HG03066 (cell line): Measurements from ENCODE around the gene FOXI2.

Experiments used
- ATAC-seq: cut with Tn5 transposase; IDR thresholded peaks from one replicate; pipeline ENCODE4 v1.9.1; 2021; ENCODE audit warnings: low read depth; ENCODE audit not compliant: unreplicated experiment

Gene FOXI2

DNA sequence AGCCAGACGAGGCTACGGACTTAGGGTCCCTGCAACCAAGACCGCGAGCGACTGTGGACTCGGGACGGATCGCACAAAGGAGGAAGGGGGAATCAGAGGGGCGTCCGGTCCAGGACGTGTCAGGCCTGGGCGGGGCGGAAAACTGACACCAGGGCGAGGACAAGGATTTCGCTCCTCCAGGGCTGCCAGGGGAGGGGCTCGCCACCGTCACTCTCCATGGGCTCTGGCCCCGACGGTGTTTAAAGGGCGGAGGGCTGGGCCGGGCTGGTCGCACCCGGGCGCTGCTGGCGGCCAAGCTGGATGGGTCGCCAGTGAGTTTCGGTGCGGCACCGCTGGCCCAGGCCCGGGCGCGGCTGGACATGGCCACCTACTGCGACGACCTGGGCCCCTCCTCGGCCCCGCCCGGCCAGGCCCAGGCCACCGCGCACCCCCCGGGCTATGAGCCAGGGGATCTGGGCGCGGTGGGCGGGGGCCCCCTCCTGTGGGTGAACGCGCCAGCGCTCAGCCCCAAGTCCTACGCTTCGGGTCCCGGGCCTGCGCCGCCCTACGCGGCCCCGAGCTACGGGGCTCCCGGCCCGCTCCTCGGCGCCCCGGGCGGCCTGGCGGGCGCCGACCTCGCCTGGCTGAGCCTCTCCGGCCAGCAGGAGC lies at the start of gene FOXI2:
FOXI2 (plus strand) TSS at position 271 of the 648 bp plus-strand sequence; CDS start at position 360, 89 bp downstream.
- ATAC-seq = no peak

DNA sequence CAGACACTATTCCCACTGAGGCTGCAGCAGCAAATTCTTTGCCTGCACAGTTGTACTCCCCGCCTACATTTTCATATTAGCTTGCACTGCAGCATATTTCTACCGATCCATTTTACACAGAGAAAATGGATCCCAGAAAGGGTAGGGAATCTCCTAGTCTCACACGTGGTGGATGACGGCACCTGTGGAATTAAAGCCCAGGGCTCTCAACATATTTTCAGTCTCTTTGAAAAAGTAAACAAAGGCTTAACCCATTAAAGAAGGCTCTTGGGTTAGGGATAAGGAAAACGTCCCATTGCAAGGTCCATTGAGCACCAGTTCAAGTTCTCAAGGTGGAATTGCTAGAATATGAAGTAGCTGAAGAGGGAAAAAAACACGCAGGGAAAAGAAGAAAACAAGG lies 49.4 kb upstream of the FOXI2 start:
- ATAC-seq = no peak

DNA sequence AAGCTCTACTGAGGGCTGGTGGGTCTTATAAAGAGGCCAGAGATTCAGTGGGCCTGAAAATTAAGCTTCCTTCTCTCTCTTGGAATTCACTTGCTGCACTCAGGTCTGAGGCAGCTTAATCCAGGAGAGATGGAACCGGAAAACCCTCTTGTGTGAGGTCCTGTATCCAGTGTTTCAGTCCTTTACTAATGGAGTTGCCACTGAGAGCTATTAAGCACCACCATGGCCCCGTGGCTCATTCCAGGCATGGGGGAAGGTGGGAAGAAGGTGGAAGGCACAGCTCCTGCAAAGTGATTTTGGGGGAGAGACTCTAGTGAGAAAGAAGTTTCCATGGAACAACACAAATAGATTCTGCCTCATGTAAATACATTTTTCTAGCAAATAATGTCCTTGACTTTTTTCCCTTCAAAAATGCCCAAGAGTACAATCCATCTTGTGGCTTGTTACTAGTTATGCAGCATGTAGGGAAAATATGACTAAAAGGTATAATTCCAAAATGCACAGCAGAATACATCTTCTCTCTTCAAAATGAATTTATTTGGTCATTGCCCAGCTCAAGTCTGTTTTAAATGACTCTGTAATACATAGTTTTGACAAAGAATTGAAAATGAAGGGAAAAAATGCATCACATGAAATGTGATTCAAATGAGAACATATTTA lies 46.7 kb upstream of the FOXI2 start:
- no peak for ATAC-seq

DNA sequence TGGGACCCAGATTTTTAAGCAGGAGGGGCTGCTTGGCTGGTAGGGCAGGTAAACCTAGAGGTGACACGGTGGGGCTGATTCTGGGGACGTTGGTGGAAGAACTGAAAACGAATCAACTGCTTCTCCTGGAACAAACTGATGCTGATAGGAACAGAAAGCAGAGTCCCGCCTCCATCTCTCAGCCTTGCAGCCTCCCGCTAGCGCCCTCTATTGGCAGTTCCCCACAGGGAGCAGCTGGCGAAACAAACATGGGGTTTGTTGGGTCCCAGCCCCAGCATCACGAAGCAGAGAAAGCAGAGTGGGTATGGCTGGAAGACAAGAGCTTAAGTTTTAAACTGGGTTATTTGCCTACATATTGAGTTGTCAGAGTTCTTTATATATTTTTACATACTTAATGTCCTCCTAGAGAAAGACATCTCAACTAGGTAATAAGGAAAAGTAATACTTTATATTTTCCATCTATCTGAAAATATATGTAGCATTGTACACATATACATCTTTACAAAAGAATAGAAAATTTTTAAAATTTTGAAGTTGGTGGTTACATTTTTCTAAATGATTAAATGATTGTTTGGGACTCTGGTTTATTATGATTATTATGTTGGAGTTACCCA lies 42.3 kb upstream of the FOXI2 start:
- no peak for ATAC-seq

DNA sequence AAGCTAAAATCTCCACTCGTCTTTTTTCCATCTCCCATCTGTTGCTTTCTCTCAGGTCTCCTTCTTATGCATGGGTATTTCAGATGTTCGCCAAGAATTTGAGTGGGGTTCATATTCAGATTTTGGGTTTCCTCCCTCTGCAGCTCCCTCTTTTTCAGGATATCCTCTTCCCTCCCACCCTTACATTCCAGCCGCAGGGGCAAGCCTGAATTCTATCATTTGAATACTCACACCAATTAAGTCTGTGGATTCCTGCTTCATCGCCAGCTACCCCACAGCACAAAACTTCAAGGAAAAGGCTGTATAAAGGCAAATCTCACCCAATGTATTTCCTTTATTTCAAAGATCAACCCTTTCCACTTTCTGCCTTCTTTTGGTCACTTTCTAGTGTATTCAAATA lies 41.6 kb upstream of the FOXI2 start:
- no peak for ATAC-seq

DNA sequence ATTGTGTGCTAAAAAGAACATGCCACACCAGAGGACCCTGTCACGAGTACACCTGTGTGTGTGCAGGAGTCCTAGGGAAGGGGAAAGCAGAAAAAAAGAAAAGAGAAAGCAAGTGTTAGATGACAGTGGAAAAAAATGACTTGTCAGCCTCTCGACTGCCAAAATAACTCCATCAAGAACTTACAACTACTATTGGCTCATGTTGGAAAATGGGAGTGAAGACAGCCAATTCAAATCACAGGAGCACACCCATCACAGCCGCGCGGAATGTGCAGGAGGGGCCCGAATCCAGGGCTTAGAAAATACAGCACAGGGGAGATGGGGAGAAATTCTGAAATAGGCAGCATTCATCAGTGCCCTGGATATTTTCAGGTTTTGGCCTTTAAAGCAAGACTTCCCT lies 38.1 kb upstream of the FOXI2 start:
- ATAC-seq = no peak

DNA sequence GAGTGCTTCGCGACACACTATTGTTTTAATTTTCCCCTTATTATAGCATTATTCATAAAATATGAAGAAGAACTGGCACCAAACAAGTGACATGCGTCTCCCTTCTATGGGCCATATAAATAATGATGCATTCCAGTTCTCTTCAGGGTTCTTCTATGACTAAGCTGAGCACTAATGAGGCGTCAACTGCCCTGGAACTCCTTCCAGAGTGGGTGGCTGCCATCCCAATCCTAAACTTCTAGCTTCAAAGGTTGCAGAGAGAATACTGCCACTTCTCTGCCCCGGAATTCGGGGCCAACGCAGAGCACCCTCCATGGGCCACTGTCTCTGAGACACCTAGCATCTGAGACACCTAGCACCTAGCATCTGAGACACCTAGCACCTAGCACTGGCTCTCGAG lies 37.7 kb upstream of the FOXI2 start:
- no peak for ATAC-seq

DNA sequence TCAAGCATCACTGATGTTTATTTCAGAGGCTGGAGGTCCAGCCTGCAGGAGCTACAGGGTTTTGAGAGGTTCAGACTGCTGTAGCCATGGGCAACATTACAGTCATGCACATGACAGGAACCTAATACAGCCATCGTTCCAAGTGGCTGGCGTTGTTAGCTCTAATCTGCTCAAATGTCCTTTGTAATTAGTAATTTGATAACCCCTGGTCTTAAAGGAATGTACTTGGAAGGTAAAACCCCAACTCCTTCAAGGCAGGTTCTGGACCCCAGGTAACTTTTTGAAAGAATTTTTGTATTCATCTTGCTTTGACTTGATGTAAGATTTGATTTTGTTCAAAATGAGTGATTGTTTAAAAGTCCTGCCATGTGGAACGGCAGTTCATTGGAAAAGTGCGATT lies 34.7 kb upstream of the FOXI2 start:
- no peak for ATAC-seq

DNA sequence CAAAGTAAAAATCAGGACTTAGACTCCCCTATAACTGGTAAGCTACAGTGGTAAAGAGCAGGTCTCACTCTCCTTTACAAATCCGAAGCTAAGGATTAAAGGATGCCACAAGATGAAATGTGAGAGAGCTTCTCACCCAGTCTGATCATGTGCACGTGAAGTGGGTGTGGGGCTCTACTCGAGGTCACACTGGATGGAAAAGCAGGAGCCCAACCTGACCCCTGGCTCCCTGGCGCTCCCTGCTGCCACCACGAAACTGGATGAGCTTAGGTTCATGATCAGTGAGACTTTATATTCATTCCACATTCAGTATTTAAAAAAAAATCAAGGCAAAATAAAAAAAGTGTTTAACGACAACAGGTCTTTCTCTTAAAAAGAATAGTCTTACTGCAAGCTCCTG lies 21.7 kb upstream of the FOXI2 start:
- ATAC-seq = no peak

DNA sequence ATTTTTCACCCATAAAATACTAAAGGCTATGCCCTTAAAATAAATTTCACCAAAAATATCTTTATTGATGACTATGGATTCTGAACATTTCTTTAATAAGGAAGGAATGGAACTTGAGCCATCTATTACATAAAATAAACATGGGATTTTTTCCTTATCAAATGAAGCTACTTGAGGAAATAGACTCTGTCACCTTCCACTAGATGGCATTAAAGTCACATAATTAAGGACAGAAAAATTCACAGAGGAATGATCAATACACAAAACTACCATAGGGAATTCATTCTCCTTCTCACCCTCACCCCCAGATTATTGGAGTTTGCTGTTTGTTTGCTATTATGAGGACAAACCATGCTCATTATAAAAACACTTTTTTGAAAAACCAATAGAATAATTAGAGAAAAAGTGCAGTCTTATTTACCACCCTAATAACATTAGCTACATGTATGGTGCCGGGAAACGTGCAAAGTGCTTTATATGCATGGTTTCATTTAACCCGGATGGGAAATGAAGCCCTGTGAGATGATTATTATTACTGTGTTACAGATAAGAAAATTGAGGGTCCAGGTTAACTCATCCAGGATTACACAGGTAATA lies 21.1 kb upstream of the FOXI2 start:
- ATAC-seq = no peak

DNA sequence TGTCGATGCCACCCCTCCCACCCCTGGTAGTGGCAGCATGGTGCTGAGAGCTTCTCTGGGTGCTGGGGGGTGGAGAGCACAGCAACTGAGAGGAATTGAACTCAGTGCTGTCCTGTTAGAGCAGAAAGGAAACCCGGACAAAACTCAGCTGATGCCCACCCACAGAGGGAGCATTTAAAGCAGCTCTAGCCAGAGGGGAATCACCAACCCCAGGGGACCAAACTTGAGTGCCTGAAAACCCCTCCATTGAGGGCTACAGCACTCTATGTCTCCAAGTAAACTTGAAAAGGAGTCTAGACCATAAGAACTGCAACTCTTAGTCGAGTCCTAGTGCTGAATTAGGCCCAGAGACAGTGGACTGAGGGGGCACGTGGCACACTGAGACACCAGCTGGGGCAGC lies 16.8 kb upstream of the FOXI2 start:
- ATAC-seq = no peak

DNA sequence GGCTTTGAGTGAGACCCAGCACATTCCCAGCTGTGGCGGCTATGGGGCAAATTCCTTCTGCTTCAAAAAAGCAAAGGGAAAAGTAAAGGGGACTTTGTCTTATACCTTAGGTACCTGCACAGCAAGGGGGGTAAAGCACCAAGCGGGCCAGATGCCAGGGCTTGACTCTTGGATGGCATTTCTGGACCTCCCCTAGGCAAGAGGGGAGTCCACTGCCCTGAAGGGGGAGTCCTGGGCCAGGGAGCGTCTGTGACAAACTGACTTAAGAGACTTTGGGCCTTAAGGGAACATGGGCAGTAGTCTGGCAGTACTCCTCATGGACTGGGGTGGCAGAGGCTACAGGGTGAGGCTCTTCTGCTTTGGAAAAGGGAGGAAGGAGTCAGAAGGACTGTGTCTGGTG lies 16.1 kb upstream of the FOXI2 start:
- no peak for ATAC-seq

DNA sequence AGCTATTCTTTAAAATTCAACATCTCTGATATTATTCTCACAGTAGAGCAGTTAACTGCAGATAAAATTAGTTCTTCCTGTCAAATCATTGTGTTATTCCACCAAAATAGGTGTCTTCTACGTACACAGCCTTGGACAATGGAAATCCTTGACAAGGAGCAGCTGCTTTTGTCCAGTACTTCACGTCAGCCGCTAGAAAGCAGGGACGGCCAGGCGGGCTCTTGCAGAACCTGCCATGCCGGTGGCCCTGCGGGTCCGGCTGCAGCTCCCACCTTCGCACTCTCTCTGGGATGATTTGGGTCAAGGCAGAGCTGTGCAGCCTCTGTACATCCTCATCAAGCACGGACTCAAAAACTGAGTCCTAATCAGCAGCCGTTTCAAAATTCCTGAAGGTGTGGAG lies 2.2 kb upstream of the FOXI2 start:
- ATAC-seq = no peak

DNA sequence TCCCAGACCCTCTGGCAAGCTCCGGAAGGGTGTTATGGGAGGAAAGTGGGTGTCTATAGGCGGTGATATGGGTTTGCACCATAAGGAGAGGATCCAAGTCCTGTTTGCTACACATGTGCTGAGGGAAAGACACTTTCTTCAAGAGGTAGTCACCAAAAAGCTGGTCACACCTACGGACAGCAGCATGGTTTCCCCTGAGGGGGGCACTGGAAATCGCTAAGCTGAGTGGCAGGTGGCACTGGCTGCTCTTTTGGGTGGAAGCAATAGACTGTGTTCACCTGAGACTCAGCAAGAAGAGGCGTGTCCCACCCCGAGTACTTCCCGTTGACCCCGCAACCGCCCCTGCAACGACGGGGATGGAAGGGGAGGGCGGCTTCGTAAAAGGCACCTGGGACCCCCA lies 1.8 kb upstream of the FOXI2 start:
- no peak for ATAC-seq

DNA sequence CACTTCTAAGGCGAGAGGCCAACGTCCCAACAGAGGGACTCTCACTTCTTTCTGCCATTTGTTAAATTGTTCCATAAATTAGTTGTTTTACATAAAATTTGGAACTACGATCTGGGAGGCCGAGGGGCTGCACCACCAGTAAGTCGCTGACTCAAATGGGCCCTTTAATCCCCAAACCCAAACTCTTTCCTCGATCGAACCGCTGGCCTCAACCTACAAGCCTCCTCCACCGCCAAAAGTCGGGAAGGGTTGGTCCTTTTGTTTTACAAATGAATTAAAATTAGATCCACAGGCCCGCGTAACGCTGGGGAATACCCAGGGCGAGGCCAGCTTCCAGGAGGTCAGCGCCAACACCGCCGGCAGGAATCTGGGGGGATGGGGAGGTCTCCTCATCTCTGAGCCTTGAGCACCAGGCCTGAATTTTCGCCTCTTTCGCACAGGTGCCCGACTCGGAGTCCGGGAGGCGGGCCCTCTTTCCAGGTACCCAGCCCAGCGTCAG lies 1.2 kb upstream of the FOXI2 start:
- no peak for ATAC-seq

DNA sequence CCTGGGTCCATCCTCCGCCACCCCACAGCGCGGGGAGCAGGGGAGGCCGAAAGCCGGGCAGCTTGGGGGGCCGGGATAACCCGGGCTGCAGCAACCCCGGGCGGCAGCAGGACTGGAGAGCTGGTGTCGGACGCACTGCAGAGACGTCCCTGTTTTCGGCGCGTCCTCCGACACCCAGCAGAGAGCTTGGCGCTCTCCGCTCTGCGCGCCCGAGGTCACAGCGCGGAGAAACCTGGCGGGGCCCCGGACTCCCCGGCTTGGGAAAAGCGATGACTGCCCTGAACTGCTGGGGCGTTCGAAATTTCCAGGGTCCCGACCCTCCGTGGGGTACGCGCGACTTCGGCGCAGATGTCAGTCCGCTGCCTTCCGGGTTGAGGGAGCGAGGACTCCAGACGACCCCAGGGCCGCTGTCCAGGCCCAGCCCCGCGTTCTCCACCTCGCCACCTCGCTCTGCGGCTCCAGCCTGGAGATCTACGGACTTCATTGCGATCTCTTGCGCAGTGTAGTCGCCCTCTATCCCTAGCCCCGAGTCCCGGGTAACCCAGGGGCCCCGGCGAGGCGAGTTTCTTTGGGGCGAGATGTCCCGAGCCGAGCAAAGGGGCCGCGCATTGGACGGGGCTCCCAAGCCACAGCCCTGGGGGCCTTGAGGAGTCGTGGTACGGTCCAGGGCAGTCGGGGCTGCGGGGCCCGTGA lies 617 bp upstream of the FOXI2 start:
- ATAC-seq = no peak

DNA sequence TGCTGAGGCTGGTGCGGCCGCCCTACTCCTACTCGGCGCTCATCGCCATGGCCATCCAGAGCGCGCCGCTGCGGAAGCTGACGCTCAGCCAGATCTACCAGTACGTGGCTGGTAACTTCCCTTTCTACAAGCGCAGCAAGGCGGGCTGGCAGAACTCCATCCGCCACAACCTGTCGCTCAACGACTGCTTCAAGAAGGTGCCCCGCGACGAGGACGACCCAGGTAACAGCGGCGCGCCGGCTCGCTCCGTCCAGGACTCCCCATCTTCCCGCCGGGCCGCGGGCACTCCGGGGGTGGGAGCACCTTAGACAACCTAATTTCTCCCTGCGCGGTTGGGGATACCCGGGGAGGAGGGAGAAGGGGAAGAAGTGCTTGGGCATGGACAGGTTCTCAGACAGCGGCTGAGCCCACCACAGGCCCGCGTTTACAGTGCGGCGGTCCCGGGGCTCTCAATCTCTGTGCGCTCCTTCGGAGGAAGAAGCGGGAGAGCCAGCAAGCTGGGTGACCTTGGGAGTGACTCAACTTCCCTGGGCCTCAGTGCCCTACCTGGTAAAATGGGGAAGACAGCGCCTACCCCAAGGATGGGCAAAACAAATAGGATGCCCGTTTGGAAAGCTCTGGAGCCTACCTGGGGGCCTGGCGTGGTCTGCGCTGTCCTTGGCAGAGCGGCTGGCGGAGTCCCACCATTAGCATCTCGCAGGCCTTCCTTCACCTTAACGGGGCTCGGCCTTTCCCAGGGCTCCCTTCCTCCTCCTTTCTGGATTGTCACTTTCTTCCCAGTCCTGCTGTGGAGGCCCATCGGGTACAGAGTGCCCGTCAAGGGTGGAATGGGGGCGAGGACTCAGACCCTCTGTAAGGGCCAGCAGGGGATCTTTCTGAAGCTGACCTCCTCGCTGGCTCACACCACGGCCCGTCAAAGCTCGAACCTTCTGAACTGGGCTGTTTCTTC lies 852 bp downstream of the FOXI2 start:
- ATAC-seq = no peak

DNA sequence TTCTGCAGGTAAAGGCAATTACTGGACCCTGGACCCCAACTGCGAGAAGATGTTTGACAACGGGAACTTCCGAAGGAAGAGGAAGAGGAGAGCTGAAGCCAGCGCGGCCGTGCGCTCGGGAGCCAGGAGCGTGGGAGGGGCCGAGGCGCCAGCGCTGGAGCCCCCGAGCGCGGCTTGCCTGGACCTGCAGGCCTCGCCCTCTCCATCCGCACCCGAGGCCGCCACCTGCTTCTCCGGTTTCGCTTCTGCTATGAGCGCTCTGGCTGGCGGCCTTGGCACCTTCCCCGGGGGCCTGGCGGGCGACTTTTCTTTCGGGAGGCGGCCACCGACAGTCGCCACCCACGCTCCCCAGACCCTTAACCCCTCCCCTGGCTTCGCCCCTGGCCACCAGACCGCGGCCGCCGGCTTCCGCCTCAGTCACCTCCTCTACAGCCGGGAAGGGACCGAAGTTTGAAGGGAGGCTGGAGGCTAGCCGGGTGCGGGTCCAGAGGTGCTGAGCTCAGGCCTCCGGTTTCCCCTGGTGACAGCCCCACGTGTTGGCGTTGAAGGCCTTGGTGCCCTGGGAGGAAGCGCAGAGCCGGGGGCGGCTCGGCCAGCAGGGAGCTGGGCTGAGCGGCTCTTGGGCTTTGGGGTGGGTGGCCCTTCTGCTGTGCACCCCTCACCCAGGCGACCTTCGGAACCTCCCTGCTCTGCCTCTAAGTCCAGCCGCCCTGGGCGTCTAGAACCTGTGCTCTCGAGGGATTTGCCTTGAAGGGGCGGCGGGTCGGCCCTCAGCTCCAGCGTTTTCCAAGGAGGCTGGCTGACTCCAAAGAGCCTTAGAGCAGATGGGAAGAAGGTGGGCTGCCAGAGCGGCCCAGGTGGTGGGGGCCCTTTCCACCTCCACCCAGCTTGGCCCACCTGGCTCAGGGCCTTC lies 1.8 kb downstream of the FOXI2 start:
- ATAC-seq = no peak

DNA sequence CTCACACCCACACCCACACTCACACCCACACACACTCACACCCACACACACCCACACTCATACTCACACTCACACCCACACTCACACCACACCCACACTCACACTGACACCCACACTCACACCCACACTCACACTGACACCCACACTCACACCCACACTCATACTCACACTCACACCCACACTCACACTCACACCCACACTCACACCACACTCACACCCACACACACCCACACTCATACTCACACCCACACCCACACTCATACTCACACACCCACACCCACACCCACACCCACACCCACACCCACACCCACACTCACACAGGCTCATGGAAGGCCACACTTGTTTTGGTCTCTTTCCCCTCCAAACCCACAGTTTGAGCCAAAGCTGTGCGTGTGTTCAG lies 2.9 kb downstream of the FOXI2 start:
- ATAC-seq = no peak
